IMR-90 (cell line): ENCODE data around the gene SPATA17. TPM values are rescaled to one million over a fixed set of nuclear protein-coding genes. Genes with fewer than 3 reads are reported as not detected.

Source experiments
- ATAC-seq: fragments of 200-7000 bp; cut with Tn5 transposase; 2 replicates; pipeline ENCODE4 v1.9.1; 2020; ENCODE audit warnings: low read depth, mild to moderate bottlenecking, moderate library complexity
- BruUV-seq: library from RNA; stranded (reverse); fragments of 400-500 nt; replicated peaks from 2 replicates; lab custom pipeline; 2021; lab: Mats Ljungman, UMichigan
- CTCF ChIA-PET: fragments of 300-600 bp; formaldehyde crosslinking; extraction: SDS; loops from one replicate; lab custom pipeline; 2021; ENCODE audit warnings: antibody characterized with exemption; lab: Yijun Ruan, JAX
- POLR2A ChIA-PET: fragments of 300-600 bp; sonication (Branson Sonifier 250); formaldehyde crosslinking; loops from one replicate; lab custom pipeline; 2022; ENCODE audit warnings: antibody characterized with exemption; ENCODE audit not compliant: unreplicated experiment; lab: Charles Lee
- DNase-seq: peaks from one replicate; pipeline ENCODE4 v3.0.0; 2013
- H2AFZ ChIP-seq: replicated peaks from 2 replicates; pipeline ENCODE3; 2013; ENCODE audit warnings: low read length, mild to moderate bottlenecking; ENCODE audit not compliant: poor library complexity
- H2AK5ac ChIP-seq: 2 replicates; pipeline ENCODE4 v1.6.1; 2013; ENCODE audit warnings: low read depth, low read length, inconsistent platforms
- H2AK9ac ChIP-seq: replicated peaks from 2 replicates; pipeline ENCODE3; 2013; ENCODE audit warnings: mild to moderate bottlenecking, low read depth, low read length, moderate library complexity; ENCODE audit not compliant: poor library complexity
- H2BK120ac ChIP-seq: 2 replicates; pipeline ENCODE4 v1.6.1; 2013; ENCODE audit warnings: low read depth, low read length, inconsistent platforms
- H2BK15ac ChIP-seq: 3 replicates; pipeline ENCODE4 v1.6.1; 2013; ENCODE audit warnings: low read depth, low read length, inconsistent platforms
- H2BK20ac ChIP-seq: 2 replicates; pipeline ENCODE4 v1.6.1; 2013; ENCODE audit warnings: low read depth, mild to moderate bottlenecking, inconsistent platforms, low read length, moderate library complexity
- H2BK5ac ChIP-seq: 2 replicates; pipeline ENCODE4 v1.6.1; 2013; ENCODE audit warnings: mild to moderate bottlenecking, low read depth, low read length, inconsistent platforms; ENCODE audit not compliant: poor library complexity, severe bottlenecking
- H3K14ac ChIP-seq: replicated peaks from 2 replicates; pipeline ENCODE4 v1.6.1; 2013; ENCODE audit warnings: low read depth, low read length, inconsistent platforms
- H3K18ac ChIP-seq: 2 replicates; pipeline ENCODE4 v1.6.1; 2013; ENCODE audit warnings: low read depth, low read length, control low read depth
- H3K23ac ChIP-seq: 2 replicates; pipeline ENCODE4 v1.6.1; 2013; ENCODE audit warnings: low read depth, low read length, inconsistent platforms
- H3K27ac ChIP-seq: 2 replicates; pipeline ENCODE4 v1.5.1; 2013; ENCODE audit warnings: mild to moderate bottlenecking, control low read depth, low read length; ENCODE audit not compliant: insufficient read depth
- H3K27me3 ChIP-seq: 2 replicates; pipeline ENCODE4 v1.6.1; 2013; ENCODE audit warnings: low read length; ENCODE audit not compliant: control insufficient read depth, insufficient read depth
- H3K36me3 ChIP-seq: 2 replicates; pipeline ENCODE4 v1.6.1; 2013; ENCODE audit warnings: low read length, mixed read lengths; ENCODE audit not compliant: control insufficient read depth, insufficient read depth
- H3K4ac ChIP-seq: 2 replicates; pipeline ENCODE4 v1.6.1; 2013; ENCODE audit warnings: low read depth, low read length, inconsistent platforms
- H3K4me1 ChIP-seq: 2 replicates; pipeline ENCODE4 v1.6.1; 2013; ENCODE audit warnings: low read length, mixed read lengths; ENCODE audit not compliant: control insufficient read depth, insufficient read depth
- H3K4me2 ChIP-seq: 2 replicates; pipeline ENCODE4 v1.6.1; 2013; ENCODE audit warnings: low read depth, mild to moderate bottlenecking, control low read depth, low read length, moderate library complexity
- H3K4me3 ChIP-seq: 2 replicates; pipeline ENCODE4 v1.5.1; 2013; ENCODE audit warnings: low read depth, mild to moderate bottlenecking, control low read depth, low read length, moderate library complexity; ENCODE audit not compliant: insufficient read depth
- H3K56ac ChIP-seq: 2 replicates; pipeline ENCODE4 v1.6.1; 2013; ENCODE audit warnings: low read length, inconsistent platforms; ENCODE audit not compliant: insufficient read depth; ENCODE audit errors: extremely low read depth
- H3K79me1 ChIP-seq, 2 experiments: 2 replicates each; pipeline ENCODE4 v1.6.1; 2013; ENCODE audit warnings: low read length in 2 of 2, inconsistent platforms in 1 of 2, low read depth in 1 of 2
- H3K9ac ChIP-seq: 2 replicates; pipeline ENCODE4 v1.6.1; 2013; ENCODE audit warnings: low read depth, low read length, control low read depth
- H3K9me1 ChIP-seq: 2 replicates; pipeline ENCODE4 v1.6.1; 2013; ENCODE audit warnings: low read length, inconsistent platforms; ENCODE audit not compliant: insufficient read depth
- H3K9me3 ChIP-seq: 2 replicates; pipeline ENCODE4 v1.6.1; 2013; ENCODE audit warnings: low read length; ENCODE audit not compliant: control insufficient read depth, insufficient read depth
- H4K20me1 ChIP-seq: 2 replicates; pipeline ENCODE4 v1.6.1; 2013; ENCODE audit warnings: low read length, inconsistent platforms; ENCODE audit not compliant: insufficient read depth
- H4K5ac ChIP-seq: 2 replicates; pipeline ENCODE4 v1.6.1; 2013; ENCODE audit warnings: mild to moderate bottlenecking, low read depth, low read length, control low read depth
- H4K8ac ChIP-seq, 2 experiments: 2 replicates each; pipeline ENCODE4 v1.6.1; 2013; ENCODE audit warnings: low read depth in 2 of 2, low read length in 2 of 2, control low read depth in 1 of 2, inconsistent platforms in 1 of 2
- H4K91ac ChIP-seq: 2 replicates; pipeline ENCODE4 v1.6.1; 2013; ENCODE audit warnings: low read depth, low read length, inconsistent platforms; ENCODE audit not compliant: insufficient read depth
- CTCF ChIP-seq: conservative IDR thresholded peaks from 2 replicates; pipeline ENCODE4 v1.5.1; 2012; ENCODE audit warnings: mild to moderate bottlenecking, low read depth, low read length, improper control_type of control experiment
- WGBS, 2 experiments: methylation state at CpG; one replicate each; pipeline versions ENCODE4 v1.1.5 to v1.1.7; 2013; ENCODE audit warnings: missing lambda C conversion rate in 2 of 2; ENCODE audit not compliant: insufficient read length in 1 of 2; ENCODE audit errors: extremely low coverage in 2 of 2; 5-methylcytosine and 5-hydroxymethylcytosine counted together
- dilution Hi-C: fragments of 300-500 bp; cut with HindIII; formaldehyde crosslinking; loops from one replicate; pipeline ENCODE4 v1.14.3; 2018; ENCODE audit warnings: low sequenced_read_pairs; ENCODE audit not compliant: unreplicated experiment
- in situ Hi-C: fragments of 300-500 bp; cut with MboI; formaldehyde crosslinking; loops from 3 replicates; pipeline ENCODE4 v1.14.3; 2019; ENCODE audit warnings: low sequenced_read_pairs, inconsistent platforms, mixed read lengths
- intact Hi-C: fragments of 100-400 bp; cut with micrococcal nuclease; formaldehyde crosslinking; loops from 2 replicates; pipeline ENCODE4 v1.10.0; 2022
- polyA plus RNA-seq, 3 experiments: library from polyadenylated mRNA; depleted of rRNA; stranded (reverse); fragments of >200 nt; gene quantifications; 2 replicates each; pipeline ENCODE4 v1.2.3, GENCODE V29; 2012; ENCODE audit warnings: low replicate concordance in 1 of 3
- total RNA-seq: library from RNA; depleted of rRNA; stranded (reverse); fragments of >200 nt; gene quantifications from 2 replicates; pipeline ENCODE4 v1.2.3, GENCODE V29; 2012

The SPATA17 gene
- total and polyA plus RNA-seq, 2 of the 4 experiments (the other 2 are of a cell fraction): 0.03 to 0.18 TPM

- H3K14ac ChIP-seq: no peak overlapping the region
- H3K23ac ChIP-seq: no peak overlapping the region
- H2BK5ac ChIP-seq: no peak overlapping the region
- ChIA-PET POLR2A (no interaction called here), CTCF (no interaction called here)
- no peak overlapping the region for H2BK20ac ChIP-seq
- no peaks in the 10 kb centered on the region for H3K4me1 ChIP-seq
- no peak overlapping the region for H3K56ac ChIP-seq
- dilution Hi-C loops (no loop called here), intact Hi-C loops (no loop called here), in situ Hi-C loops (no loop called here)
- H4K91ac ChIP-seq: no peak overlapping the region
- no peak overlapping the region for H3K9ac ChIP-seq
- H2AK5ac ChIP-seq: no peak overlapping the region
- H3K4me3 ChIP-seq: no peak overlapping the region
- BruUV-seq: no TSS peak
- H2BK15ac ChIP-seq: no peak overlapping the region
- H3K36me3 ChIP-seq: no peaks in the 10 kb centered on the region
- no peak overlapping the region for H3K18ac ChIP-seq
- DNase-seq (no peak), ATAC-seq (no peak)
- H2AK9ac ChIP-seq: no peak overlapping the region
- H4K8ac ChIP-seq: no peak overlapping the region
- H4K20me1 ChIP-seq: no peaks in the 10 kb centered on the region
- no peaks in the 10 kb centered on the region for H3K79me1 ChIP-seq
- no peak overlapping the region for H3K27ac ChIP-seq
- H3K27me3 ChIP-seq: no peaks in the 10 kb centered on the region
- no peak overlapping the region for H4K5ac ChIP-seq
- H3K4me2 ChIP-seq: no peak overlapping the region
- no peaks in the 10 kb centered on the region for H3K9me3 ChIP-seq
- H3K4ac ChIP-seq: no peak overlapping the region
- no peak overlapping the region for H2AFZ ChIP-seq
- H2BK120ac ChIP-seq: no peak overlapping the region
- TF ChIP-seq CTCF: no peak
- WGBS, 2 experiments: no CpG with 5 or more reads among the region's 1 CpG
- no peaks in the 10 kb centered on the region for H3K9me1 ChIP-seq
These were observed 265.3 kb downstream of the SPATA17 start for GRCh38 chr1:217896490-217896889.
